Endothelial cell of umbilical vein (primary cell): Measurements from ENCODE around the gene AKT1. TPM values are rescaled to one million over a fixed set of nuclear protein-coding genes. Genes with fewer than 3 reads are reported as not detected.

Experiments
- BruUV-seq: library from RNA; stranded (reverse); fragments of 400-500 nt; replicated peaks from 2 replicates; lab custom pipeline; 2021; lab: Mats Ljungman, UMichigan
- CTCF ChIA-PET: fragments of 300-600, 350-600 bp; sonication (Branson Sonifier 250); formaldehyde crosslinking; loops from one replicate; lab custom pipeline; 2021; ENCODE audit warnings: antibody characterized with exemption, inconsistent platforms; lab: Charles Lee
- POLR2A ChIA-PET: fragments of 300-600, 350-600 bp; sonication (Branson Sonifier 250); formaldehyde crosslinking; loops from one replicate; lab custom pipeline; 2021; ENCODE audit warnings: antibody characterized with exemption, inconsistent platforms; lab: Charles Lee
- DNase-seq: peaks from one replicate; pipeline ENCODE4 v3.0.0-alpha.2; 2011; ENCODE audit warnings: low read depth, low spot score
- FAIRE-seq: peaks from 2 replicates; lab custom pipeline; 2011; peaks lifted over from hg19 to GRCh38; lab: Jason Lieb, UNC
- H2AFZ ChIP-seq: 2 replicates; pipeline ENCODE4 v1.6.0; 2012; ENCODE audit warnings: low read depth, low read length, control low read depth, inconsistent platforms
- H3K27ac ChIP-seq: 2 replicates; pipeline ENCODE4 v1.5.1; 2011; ENCODE audit warnings: low read depth, mild to moderate bottlenecking, control low read depth, low read length, moderate library complexity; ENCODE audit not compliant: insufficient read depth
- H3K27me3 ChIP-seq, 2 experiments: 2 replicates each; pipeline versions ENCODE4 v1.6.0 to v1.6.1; 2011; ENCODE audit warnings: low read length in 2 of 2, mixed read lengths in 1 of 2; ENCODE audit not compliant: control insufficient read depth in 2 of 2, insufficient read depth in 2 of 2
- H3K36me3 ChIP-seq, 2 experiments: 2 replicates in 1 of 2; 3 replicates in 1 of 2; pipeline ENCODE4 v1.5.1; 2011; ENCODE audit warnings: low read length in 2 of 2, mild to moderate bottlenecking in 1 of 2, moderate library complexity in 1 of 2; ENCODE audit not compliant: control insufficient read depth in 2 of 2, insufficient read depth in 2 of 2; ENCODE audit errors: extremely low read depth in 1 of 2
- H3K4me1 ChIP-seq: 3 replicates; pipeline ENCODE4 v1.5.1; 2011; ENCODE audit warnings: mild to moderate bottlenecking, low read length; ENCODE audit not compliant: control insufficient read depth, insufficient read depth; ENCODE audit errors: extremely low read depth
- H3K4me2 ChIP-seq: 2 replicates; pipeline ENCODE4 v1.6.1; 2011; ENCODE audit warnings: low read length, control low read depth, mixed read lengths; ENCODE audit not compliant: insufficient read depth
- H3K4me3 ChIP-seq, 3 experiments: fragments of 200-600 bp in 1 of 3; sonication (generic), shearing (Covaris generic) in 1 of 3; replicated peaks in 1 of 3; 2 replicates each; pipeline ENCODE4 v1.5.1; 2011 to 2016; ENCODE audit warnings: control low read depth in 3 of 3, low read length in 3 of 3, mild to moderate bottlenecking in 2 of 3, inconsistent platforms in 1 of 3, low read depth in 1 of 3, moderate library complexity in 1 of 3; ENCODE audit not compliant: insufficient read depth in 1 of 3
- H3K79me2 ChIP-seq: 2 replicates; pipeline ENCODE4 v1.6.0; 2012; ENCODE audit warnings: low read length, inconsistent platforms; ENCODE audit not compliant: control insufficient read depth, insufficient read depth
- H3K9ac ChIP-seq: replicated peaks from 2 replicates; pipeline ENCODE3; 2011; ENCODE audit warnings: low read length, control low read depth; ENCODE audit not compliant: insufficient read depth; ENCODE audit errors: extremely low read depth
- H3K9me1 ChIP-seq: replicated peaks from 3 replicates; pipeline ENCODE4 v1.6.0; 2011; ENCODE audit warnings: mild to moderate bottlenecking, low read length; ENCODE audit not compliant: control insufficient read depth, insufficient read depth; ENCODE audit errors: extremely low read depth
- H3K9me3 ChIP-seq: replicated peaks from 2 replicates; pipeline ENCODE4 v1.5.1; 2012; ENCODE audit warnings: low read length, inconsistent platforms; ENCODE audit not compliant: control insufficient read depth, insufficient read depth
- H4K20me1 ChIP-seq: replicated peaks from 2 replicates; pipeline ENCODE3; 2011; ENCODE audit warnings: mild to moderate bottlenecking, low read length; ENCODE audit not compliant: control insufficient read depth, insufficient read depth; ENCODE audit errors: extremely low read depth
- EZH2 ChIP-seq: IDR thresholded peaks from 2 replicates; pipeline ENCODE4 v1.6.1; 2012; ENCODE audit warnings: borderline replicate concordance, low read depth, mild to moderate bottlenecking, moderate library complexity, low read length, inconsistent platforms; ENCODE audit not compliant: severe bottlenecking
- GATA2 ChIP-seq: IDR thresholded peaks from 2 replicates; pipeline ENCODE4 v1.7.0; 2011; ENCODE audit warnings: low read depth, mild to moderate bottlenecking, moderate library complexity, mixed read lengths, low read length; ENCODE audit not compliant: insufficient read length, insufficient read depth
- MAX ChIP-seq: IDR thresholded peaks from 2 replicates; pipeline ENCODE4 v1.6.1; 2011; ENCODE audit not compliant: insufficient read depth, insufficient read length
- dilution Hi-C: fragments of 300-500 bp; cut with MboI; formaldehyde crosslinking; loops from one replicate; pipeline ENCODE4 v1.15.0; 2019; ENCODE audit warnings: low sequenced_read_pairs; ENCODE audit not compliant: extremely low pct_ligation_motif_present
- intact Hi-C: fragments of 100-400 bp; cut with micrococcal nuclease; formaldehyde crosslinking; loops from one replicate; pipeline ENCODE4 v1.10.0; 2022
- polyA plus RNA-seq, 4 experiments: library from polyadenylated mRNA; depleted of rRNA in 3 of 4; stranded (reverse) in 3 of 4; unstranded in 1 of 4; fragments of >200 nt; gene quantifications; 2 replicates each; pipeline versions ENCODE4 v1.2.1 to v1.2.3, GENCODE V29; 2011 to 2012; ENCODE audit warnings: missing spikeins in 1 of 4
- total RNA-seq: library from RNA; stranded (reverse); gene quantifications from 2 replicates; pipeline ENCODE4 v1.2.3, GENCODE V29; 2021
- TF ChIP-seq, protein P1 (sequence below), 2 donors: IDR thresholded peaks; 1 replicate in 1 of 2; 2 replicates in 1 of 2; pipeline ENCODE4 v1.5.1; 2011; ENCODE audit warnings: low read length in 2 of 2, mild to moderate bottlenecking in 2 of 2, moderate library complexity in 2 of 2, control low read depth in 1 of 2, inconsistent platforms in 1 of 2, low read depth in 1 of 2; ENCODE audit not compliant: insufficient read depth in 1 of 2; ENCODE audit errors: extremely low read depth in 1 of 2

The AKT1 gene
- total and polyA plus RNA-seq, 2 donors (not counting 3 experiments of a cell fraction or from before 2014, with no cell fraction given): 177 to 191 TPM

- dilution Hi-C loops (no loop called here), intact Hi-C loops (no loop called here)
- no peak overlapping the region for H3K27ac ChIP-seq
- POLR2A ChIA-PET: no interaction called here
- H2AFZ ChIP-seq: no peak overlapping the region
- H4K20me1 ChIP-seq: no peaks in the 10 kb centered on the region
- DNase-seq (no peak), FAIRE-seq (no peak)
- BruUV-seq: no TSS peak
- H3K27me3 ChIP-seq: no peaks in the 10 kb centered on the region
- no peaks in the 10 kb centered on the region for H3K79me2 ChIP-seq
- H3K4me2 ChIP-seq: no peak overlapping the region
- H3K9me1 ChIP-seq: no peaks in the 10 kb centered on the region
- no peak overlapping the region for H3K4me3 ChIP-seq
- H3K4me1 ChIP-seq: peaks cover 5% of the 10 kb centered on the region
- no peaks in the 10 kb centered on the region for H3K9me3 ChIP-seq
- no peak overlapping the region for H3K9ac ChIP-seq
- TF ChIP-seq EZH2 (no peak), GATA2 (no peak), MAX (no peak)
- TF ChIP-seq, protein P1, sequence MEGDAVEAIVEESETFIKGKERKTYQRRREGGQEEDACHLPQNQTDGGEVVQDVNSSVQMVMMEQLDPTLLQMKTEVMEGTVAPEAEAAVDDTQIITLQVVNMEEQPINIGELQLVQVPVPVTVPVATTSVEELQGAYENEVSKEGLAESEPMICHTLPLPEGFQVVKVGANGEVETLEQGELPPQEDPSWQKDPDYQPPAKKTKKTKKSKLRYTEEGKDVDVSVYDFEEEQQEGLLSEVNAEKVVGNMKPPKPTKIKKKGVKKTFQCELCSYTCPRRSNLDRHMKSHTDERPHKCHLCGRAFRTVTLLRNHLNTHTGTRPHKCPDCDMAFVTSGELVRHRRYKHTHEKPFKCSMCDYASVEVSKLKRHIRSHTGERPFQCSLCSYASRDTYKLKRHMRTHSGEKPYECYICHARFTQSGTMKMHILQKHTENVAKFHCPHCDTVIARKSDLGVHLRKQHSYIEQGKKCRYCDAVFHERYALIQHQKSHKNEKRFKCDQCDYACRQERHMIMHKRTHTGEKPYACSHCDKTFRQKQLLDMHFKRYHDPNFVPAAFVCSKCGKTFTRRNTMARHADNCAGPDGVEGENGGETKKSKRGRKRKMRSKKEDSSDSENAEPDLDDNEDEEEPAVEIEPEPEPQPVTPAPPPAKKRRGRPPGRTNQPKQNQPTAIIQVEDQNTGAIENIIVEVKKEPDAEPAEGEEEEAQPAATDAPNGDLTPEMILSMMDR (IDR thresholded peaks at IDR 0.05; ENCODE audit: extremely low read depth in 1 of 2, insufficient read depth in 1 of 2, low read depth in 1 of 2, low read length in 2 of 2): no peak
- H3K36me3 ChIP-seq: no peaks in the 10 kb centered on the region
- CTCF ChIA-PET: interaction anchor here (1.3 kb wide), 1 partner anchor 37 kb away, joined by 3 read pairs; no protein-coding TSS in a partner anchor
Measured at GRCh38 chr14:104805941-104806624, 10.5 kb upstream of the AKT1 start.
